ENCODE data around the gene FAM184A.

DNA sequence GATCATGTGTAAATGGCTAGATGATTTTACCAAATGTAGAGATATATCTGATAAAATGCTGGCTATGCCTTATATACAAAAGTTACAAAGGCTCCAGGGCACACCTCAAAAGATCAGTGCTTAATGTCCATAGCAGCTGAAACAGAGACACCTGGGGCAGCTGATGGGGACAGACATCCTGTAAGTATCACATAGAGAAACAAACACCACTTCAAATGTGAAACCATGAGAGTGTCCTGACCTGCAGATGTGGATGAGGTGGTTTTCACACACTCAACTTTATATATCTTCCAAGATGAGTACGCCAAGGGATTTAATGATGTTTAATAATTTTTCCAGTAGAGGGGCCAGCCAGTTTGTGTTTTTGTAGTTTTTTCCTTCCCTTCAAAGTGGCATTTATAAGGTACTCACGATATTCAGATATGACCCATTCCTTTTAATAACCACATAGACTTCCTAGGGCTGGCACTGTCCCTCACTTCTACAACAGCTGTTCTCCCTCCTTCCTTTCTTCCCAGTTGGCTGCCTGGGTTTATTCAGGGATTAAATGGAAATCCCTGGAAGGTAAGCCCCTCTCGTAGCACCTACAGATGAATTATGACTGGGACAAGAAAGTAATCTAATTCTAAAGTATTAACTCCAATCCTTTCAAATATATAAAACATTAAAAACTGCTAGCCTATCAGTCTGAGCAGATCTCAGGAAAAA is 93.2 kb downstream of the FAM184A start:
- TF ChIP-seq CTCF (IDR thresholded peaks at IDR 0.05) (no peak), POLR2A (IDR thresholded peaks at IDR 0.05) (no peak)
